ENCODE data around the gene MKLN1. TPM values are rescaled to one million over a fixed set of nuclear protein-coding genes. Genes with fewer than 3 reads are reported as not detected.
"Not testable (repeated sequence)": the region's sequence is repeated elsewhere in the genome, so short reads cannot be mapped to it uniquely, and the experiment has no call there.

The MKLN1 gene
- total RNA-seq, 1 donor from 2014 or later: 60.4 TPM

GRCh38 chr7:131302876-131303707 lies 24.6 kb upstream of the MKLN1 start:
- DNase-seq: no peak
- Histone ChIP-seq H3K27me3 (ENCODE audit: low read depth) (no peaks in the 10 kb centered on the region), H3K9me3 (peaks cover 3% of the 10 kb centered on the region), H3K4me3 (no peak overlapping the region), H3K36me3 (no peaks in the 10 kb centered on the region), H3K4me1 (no peaks in the 10 kb centered on the region), H3K27ac (no peak overlapping the region)
- peak; percentile 77 to 85 for ATAC-seq
- intact Hi-C loops (cut with DNase I): no loop called here
- TF ChIP-seq CTCF (IDR thresholded peaks at IDR 0.05): peak; percentile 60

- no peak for DNase-seq
- Histone ChIP-seq H3K27ac (no peak overlapping the region), H3K27me3 (ENCODE audit: low read depth) (no peaks in the 10 kb centered on the region), H3K9me3 (peaks cover 3% of the 10 kb centered on the region), H3K36me3 (no peaks in the 10 kb centered on the region), H3K4me1 (no peaks in the 10 kb centered on the region), H3K4me3 (no peak overlapping the region)
- ATAC-seq: no peak
- intact Hi-C loops (cut with DNase I): no loop called here
- no peak for TF ChIP-seq CTCF (IDR thresholded peaks at IDR 0.05)
These were observed 22.5 kb upstream of the MKLN1 start for GRCh38 chr7:131305152-131305551.

- intact Hi-C loops (cut with DNase I): not testable (repeated sequence)
These were observed 21.6 kb upstream of the MKLN1 start for GRCh38 chr7:131306041-131306440.

GRCh38 chr7:131306777-131307176 lies 20.9 kb upstream of the MKLN1 start:
- Histone ChIP-seq H3K27ac (no peak overlapping the region), H3K27me3 (ENCODE audit: low read depth) (no peaks in the 10 kb centered on the region), H3K4me3 (no peak overlapping the region), H3K36me3 (no peaks in the 10 kb centered on the region), H3K9me3 (peaks cover 3% of the 10 kb centered on the region), H3K4me1 (no peaks in the 10 kb centered on the region)
- no peak for TF ChIP-seq CTCF (IDR thresholded peaks at IDR 0.05)
- ATAC-seq (no peak), DNase-seq (no peak)
- intact Hi-C loops (cut with DNase I): no loop called here

More at GRCh38 chr7:131306041-131306440, 21.6 kb upstream of the MKLN1 start:
- ATAC-seq; H3K27ac ChIP-seq; H3K4me3 ChIP-seq; DNase-seq; H3K36me3 ChIP-seq; H3K9me3 ChIP-seq; H3K27me3 ChIP-seq (ENCODE audit: low read depth); H3K4me1 ChIP-seq: not testable (repeated sequence)

GRCh38 chr7:131307627-131308026 lies 20.0 kb upstream of the MKLN1 start:
- DNase-seq (no peak), ATAC-seq (no peak)
- H3K4me1 ChIP-seq: no peaks in the 10 kb centered on the region
- intact Hi-C loops (cut with DNase I): no loop called here
- TF ChIP-seq CTCF (IDR thresholded peaks at IDR 0.05): no peak
- H3K27me3 ChIP-seq (ENCODE audit: low read depth): no peaks in the 10 kb centered on the region
- H3K36me3 ChIP-seq: no peaks in the 10 kb centered on the region
- peaks cover 3% of the 10 kb centered on the region for H3K9me3 ChIP-seq
- no peak overlapping the region for H3K27ac ChIP-seq
- no peak overlapping the region for H3K4me3 ChIP-seq

- no peaks in the 10 kb centered on the region for H3K4me1 ChIP-seq
- H3K9me3 ChIP-seq: no peaks in the 10 kb centered on the region
- no peaks in the 10 kb centered on the region for H3K27me3 ChIP-seq (ENCODE audit: low read depth)
- no peak for ATAC-seq
- no peak for DNase-seq
- H3K36me3 ChIP-seq: no peaks in the 10 kb centered on the region
- no peak for TF ChIP-seq CTCF (IDR thresholded peaks at IDR 0.05)
- H3K27ac ChIP-seq: no peak overlapping the region
- intact Hi-C loops (cut with DNase I): no loop called here
- no peak overlapping the region for H3K4me3 ChIP-seq
These were observed 14.8 kb upstream of the MKLN1 start for GRCh38 chr7:131312838-131313237.
